HG02870 (cell line): Measurements from ENCODE around the gene PIP5K1C.
"Not testable (repeated sequence)": the region's sequence is repeated elsewhere in the genome, so short reads cannot be mapped to it uniquely, and the experiment has no call there.

Experiments used
- ATAC-seq: cut with Tn5 transposase; IDR thresholded peaks from one replicate; pipeline ENCODE4 v1.9.1; 2021; ENCODE audit warnings: mild to moderate bottlenecking, moderate library complexity; ENCODE audit not compliant: unreplicated experiment

The PIP5K1C gene

DNA sequence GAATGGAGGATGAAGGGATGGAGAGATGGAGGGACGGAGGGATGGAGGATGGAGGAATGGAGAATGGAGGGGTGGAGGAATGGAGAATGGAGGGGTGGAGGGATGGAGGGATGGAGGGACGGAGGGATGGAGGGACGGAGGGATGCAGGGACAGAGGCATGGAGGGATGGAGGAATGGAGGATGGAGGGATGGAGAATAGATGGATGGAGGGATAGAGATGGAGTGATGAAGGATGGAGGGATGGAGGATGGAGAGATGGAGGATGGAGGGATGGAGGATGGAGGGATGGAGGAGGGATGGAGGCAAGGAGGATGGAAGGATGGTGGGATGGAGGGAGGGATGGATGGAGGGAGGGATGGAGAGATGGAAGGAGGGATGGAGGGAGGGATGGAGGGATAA lies 22.1 kb downstream of the PIP5K1C start:
- no peak for ATAC-seq

DNA sequence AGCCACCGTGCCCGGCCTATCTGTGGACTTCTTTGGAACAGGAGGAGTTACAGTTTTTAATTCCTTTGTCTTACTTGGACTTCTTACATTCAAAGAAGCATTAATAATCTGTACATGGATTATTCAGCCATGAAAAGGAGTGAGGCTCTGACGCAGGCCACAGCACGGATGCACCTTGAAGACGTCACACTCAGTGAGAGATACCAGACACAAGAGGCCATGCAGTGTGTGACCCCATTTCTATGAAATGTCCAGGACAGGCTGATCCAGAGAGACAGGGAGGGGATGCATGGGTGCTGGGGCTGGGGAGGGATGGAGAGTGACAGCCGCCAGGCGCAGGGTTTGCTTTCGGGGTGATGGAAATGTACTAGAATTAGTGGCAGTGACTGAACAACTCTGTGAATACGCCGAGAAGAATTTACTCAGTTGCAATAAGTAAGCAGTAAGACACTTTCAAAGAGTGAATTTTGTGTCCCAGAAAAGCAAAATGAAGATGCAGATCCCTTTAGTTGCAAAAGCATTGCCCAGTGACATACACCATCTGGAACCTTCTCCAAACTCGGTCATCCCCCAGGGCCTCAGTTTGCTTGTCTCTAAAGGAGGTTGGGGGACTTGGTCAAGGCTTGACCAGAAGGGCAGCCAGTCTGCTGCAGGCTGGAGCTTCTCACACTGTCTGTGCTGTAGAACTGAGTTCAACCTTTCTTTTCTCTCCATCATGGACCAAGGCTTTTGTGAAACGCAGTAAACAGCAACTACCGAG lies 25.3 kb downstream of the PIP5K1C start:
- no peak for ATAC-seq

DNA sequence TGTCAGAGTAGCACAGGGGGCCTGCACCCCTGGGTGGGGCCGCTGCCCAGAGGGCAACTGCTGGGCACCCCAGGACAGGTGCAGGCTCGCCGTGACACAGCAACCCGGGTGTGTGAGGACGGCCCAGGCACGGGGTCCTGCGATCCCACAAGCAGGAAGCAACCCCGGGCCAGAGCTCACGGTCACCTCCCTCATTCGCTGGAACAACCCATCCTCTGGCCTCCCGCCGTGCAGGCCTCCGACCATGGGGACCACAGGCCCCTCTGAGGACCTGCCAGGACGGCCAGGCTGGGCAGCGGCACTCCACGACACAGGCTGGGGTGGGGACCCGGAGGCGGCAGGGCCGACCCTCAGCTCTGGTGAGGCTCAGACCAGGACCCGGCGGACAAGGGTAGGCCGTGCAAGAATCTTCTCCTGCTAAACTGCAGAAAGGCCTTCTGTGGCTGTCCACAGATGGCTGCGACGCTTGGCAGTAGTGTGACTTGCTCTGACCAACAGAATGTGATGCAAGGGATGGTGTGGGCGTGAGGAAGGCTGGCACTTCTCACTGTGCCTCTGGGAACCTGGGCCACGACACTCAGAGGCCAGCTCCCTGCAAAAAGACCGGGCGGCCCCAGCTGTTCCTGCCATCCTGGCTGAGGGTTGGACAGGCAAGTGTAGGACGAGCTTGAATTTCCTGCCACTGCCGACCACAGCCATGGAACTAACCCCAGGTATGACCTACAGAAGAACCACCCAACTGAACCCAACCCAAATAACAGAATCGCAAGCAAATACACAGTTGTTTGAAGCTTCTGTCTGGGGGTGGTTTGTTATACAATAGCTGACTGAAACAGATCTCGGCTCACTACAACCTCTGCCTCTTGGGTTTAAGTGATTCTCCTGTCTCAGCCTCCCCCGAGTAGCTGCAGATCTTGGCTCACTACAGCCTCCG lies 26.5 kb downstream of the PIP5K1C start:
- ATAC-seq: no peak

DNA sequence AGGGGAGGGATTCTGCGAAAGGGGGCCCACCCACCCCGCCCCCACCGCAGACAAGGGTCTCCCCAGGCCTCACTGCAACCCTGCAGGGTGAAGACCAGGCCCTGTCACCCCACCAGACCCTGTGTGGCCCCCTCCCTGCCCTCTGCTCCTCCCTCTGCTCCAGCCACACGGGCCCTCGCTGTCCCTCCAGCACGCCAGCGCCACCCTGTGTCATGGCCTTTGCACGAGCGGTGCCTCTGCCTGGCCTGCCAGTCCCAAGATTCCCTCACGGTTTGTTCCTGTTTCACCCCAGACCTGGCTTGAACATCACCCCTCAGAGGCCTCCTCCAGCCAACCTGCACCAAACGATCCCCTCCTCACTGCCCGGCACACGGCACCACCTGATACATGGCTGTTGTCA lies 27.3 kb downstream of the PIP5K1C start:
- ATAC-seq: no peak

DNA sequence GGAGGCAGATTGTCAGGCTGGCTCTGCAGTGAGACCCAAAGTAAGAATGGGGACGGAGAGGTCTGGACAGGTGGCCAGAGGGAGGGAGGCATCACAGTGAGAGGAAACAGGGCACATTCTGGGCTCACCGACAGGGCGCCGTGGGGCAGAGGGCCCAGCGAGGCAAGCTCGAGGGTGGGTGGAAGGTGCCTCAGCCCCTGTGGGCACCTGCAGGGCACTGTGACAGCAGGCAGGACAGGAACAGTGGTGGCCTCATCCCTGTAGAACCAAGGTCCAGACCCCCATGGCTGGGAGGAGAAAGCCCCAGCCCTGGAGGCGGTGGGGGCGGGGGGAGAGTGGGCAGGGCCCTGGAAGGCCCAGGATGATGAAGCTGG lies 27.7 kb downstream of the PIP5K1C start:
- ATAC-seq: no peak

DNA sequence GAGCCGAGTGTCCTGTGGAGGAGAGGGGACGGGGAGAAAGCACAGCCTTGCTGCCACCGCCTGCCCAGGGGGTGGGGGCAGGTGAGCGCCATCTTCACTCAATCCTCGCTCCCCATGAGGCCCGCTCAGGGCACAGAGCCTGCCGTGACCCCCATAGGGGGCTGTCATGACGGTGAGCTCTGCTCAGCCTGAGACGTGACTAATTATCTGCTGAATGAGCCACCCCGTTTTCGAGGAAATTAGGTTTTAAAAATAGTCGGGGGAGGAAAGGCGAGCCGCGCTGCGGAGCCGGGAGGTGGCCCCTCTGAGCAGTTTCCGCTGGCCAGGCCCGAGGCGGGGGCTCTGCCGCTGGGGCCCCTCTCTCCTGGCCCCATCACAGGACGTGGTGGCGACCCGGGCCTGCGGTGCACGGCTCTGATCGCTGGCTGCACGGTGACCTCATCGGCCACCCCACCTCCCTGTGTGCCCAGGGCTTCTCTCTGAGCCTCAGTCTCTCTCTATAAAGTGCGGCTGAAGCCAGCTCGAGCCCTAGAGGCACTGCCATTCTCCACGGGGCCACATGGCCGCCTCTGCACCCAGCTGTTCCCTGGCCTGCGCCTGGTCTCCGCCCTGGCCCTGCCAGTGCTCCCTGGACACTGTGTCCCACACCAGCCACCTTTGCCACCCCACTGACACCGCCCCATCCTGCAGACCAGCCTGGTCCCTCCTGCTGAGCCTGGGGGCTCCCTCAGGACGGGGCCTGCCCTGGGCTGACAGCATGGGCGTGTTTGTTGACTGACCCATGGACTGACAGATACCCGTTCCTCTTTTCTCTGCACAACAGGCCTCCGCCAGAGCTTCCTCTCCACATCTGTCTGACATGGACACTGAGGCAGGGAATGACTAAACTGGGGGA lies 28.3 kb downstream of the PIP5K1C start:
- no peak for ATAC-seq

DNA sequence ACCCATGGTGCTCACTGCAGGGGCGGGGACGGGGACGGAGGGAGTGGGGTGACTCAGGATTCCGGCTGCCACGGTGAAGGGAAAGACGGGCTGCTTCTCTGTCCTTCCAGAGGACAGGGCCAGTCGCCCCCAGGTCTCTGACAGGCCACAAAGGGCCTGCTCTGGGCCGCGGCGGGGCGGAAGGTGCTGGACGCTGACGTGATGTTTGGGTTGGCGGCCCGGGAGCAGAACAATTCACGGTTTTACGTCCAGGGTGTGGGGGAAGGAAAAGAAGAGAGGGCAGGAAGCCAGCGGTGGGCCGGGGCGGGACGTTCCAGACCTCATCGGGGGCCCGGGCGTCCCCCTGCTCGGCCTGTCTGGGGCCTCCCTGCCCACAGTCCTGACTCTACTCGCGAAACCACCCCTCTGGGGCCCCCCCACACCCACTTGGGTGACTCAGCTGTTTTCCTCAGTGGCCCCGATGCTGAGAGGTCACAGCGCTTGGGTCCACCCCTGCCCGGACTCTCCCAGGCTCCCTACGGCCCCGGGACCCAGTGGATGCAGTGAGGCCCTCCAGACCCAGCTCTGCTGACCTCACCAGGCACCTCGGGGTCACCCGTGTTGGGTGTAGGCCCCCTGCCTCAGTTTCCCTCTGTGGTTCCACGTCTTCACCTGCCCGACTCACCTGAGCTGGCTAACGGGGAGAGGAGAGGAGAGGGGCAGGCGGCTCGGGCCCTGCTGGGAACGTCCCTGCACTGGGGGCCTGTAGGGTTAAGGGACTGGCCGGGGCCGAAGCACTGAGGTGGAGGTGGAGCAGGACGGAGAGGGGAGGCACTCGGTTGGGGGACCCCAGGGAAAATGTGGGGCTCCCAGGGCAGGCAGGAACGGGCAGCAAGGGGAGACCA lies 29.2 kb downstream of the PIP5K1C start:
- no peak for ATAC-seq

DNA sequence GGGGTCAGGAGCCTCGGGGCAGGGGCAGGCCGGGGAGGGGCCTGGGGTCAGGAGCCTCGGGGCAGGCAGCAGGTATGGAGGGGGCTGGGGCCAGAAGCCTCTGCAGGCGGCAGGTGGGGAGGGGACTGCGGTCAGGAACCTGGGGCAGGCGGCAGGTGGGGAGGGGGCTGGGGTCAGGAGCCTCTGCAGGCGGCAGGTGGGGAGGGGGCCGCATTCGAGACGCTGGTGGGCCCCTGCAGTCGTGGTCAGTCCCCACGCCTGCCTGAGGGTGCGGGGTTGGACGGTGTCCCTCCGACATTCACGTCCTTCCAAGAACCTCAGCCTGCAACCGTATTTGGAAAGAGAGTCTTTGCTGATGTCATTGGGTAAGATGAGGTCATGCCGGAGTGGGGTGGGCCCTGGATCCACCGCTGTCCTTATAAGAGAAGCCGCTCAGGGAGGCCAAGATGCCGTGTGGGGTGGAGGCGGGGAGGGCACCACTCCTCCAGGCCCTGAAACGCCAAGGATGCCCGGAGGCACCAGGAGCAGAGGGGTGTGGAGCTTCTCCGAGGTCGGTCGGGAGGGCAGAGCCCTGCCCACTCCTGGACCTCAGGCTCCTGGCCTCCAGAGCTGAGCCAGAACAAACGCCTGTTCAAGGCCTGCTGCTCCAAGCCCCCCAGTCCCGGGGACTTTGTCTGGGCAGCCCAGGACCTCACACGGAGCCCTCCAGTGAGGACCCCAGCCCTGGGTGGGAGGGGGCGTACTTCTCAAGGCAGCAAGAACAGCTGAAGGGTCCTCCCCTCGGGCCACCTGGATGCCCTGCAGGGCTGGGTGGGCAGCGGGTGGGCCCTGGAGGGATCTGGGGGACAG lies 30.1 kb downstream of the PIP5K1C start:
- no peak for ATAC-seq

DNA sequence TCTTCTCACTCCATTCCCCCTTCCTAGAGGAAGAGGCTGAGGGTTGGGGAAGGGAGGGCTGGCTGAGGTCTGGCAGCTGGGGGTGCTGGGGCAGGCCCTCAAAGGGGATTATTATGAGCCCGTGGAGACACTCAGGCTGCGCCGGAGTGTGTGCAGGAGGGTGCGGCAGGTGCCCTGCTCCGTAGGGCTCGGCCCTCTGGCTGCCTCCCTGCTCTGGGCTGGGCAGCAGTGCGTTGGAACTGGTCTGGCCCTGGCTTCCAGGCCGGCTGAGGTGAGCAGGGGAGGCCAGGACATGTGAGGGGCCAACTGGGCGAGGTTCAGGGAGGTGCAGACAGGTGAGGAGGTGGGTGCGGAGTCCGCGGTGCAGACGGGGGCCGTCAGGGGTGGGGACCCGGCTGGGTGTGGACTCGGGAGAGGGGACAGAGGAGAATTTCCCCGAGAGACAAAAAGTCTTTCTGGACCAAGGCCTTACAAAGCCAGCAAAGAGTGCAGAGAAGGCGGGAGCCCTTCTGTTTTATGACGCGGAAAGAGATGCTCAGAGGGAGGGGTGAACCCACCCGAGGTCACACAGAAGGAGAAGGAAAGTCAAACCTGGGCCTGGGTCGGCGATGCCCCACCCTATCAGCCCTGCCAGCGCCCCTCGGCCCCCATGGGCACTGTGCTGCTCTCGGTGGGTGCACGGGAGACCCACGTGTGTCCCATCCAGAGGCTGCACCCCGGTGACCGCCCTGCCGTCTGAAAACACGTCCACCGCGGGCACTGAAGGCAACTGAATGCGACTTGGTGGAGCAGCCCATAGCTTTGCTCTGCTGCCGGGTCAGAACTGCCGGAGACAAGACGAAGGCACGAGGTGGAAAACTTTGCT lies 31.0 kb downstream of the PIP5K1C start:
- no peak for ATAC-seq

DNA sequence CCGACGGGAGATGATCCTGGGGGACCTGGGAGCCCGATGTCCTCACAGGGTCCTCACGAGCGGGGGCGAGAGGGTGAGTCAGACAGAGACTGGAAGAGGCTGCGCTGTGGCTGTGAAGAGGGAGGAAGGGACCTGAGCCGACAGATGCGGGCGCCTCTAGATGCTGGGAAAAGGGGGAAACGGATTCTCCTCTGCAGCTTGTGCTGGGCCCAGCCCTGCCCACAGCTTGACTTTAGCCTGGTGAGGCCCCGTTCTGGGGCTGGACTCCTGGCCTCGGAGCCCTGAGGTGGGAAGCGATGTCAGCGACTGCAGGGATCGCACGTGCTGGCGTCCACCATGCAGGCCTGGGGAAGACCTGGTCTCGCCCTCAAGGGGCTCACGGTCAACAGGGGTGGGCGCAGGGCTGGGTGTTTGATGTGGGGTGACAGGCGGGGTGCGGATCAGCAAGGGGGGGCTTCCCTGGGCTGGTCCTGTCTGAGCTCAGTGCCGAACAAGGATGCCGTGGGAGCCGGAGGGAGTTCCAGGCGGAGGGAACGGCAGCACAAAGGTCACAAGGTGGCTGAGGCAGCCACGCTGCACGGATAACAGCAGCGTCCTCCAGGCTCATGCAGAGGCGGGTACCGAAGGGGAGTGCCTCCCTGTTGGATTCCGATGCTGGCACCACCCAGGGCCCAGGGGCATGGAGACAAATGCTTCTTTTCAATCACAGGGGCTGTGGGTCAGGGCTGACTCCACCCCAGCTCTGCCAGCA lies 31.8 kb downstream of the PIP5K1C start:
- no peak for ATAC-seq

DNA sequence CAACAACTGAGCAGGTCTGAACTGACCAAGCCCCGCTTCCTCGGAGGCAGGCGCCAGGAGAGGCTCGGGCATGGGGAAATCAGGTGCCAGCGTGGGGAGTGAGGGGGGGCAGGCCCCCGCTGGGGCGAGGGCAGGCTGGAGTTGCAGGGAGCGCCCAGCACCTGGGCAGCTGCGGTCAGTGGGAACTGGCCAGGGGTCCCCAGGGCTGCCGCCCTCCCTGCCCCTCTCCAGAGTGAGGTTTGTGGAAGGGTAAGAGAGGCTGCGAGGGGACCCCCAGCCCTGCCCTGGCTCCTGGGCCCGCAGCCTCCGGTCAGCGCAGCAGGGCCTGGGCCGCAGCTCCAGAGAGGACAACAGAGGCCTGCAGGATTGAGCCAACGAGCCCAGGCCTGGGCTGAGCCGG lies 32.5 kb downstream of the PIP5K1C start:
- ATAC-seq: no peak

DNA sequence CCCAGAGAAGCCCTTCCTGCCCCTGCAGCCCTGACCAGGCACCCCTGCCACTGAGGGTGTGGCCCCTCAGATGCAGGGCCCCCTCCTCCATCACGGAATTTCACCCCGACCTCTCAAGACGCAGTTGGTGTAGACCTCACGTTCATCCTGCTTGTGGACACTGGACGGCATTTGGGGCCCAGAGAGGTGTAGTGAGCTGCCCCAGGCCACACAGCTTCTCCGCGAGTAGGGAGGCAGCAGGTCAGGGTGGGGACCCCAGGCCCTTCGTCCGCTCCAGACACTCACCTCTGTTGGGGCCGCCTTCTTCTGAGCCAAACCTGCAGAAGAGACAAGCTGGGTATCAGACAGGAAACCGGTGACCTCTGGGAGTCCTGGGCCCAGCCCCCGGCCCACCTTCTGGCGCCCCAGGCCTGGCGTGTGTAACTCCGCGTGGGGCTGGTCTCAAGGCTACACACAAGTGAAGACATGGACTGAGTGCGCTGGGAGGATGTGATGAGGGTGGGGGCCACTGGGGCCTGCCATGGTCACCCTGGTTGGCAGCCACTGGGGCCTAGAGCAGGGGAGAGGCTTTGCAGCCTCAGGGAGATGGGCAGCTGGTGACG lies 33.1 kb downstream of the PIP5K1C start:
- no peak for ATAC-seq

DNA sequence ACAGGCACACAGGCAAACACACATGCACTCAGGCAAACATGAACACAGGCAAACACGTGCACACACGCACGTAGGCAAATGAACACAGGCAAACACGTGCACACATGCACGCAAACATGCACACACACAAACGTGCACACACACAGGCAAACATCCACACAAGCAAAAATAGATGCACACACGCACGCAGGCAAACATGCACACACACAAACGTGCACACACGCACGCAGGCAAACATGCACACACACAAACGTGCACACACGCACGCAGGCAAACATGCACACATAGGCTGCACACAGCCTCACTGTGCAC lies 33.8 kb downstream of the PIP5K1C start:
- not testable (repeated sequence) for ATAC-seq

DNA sequence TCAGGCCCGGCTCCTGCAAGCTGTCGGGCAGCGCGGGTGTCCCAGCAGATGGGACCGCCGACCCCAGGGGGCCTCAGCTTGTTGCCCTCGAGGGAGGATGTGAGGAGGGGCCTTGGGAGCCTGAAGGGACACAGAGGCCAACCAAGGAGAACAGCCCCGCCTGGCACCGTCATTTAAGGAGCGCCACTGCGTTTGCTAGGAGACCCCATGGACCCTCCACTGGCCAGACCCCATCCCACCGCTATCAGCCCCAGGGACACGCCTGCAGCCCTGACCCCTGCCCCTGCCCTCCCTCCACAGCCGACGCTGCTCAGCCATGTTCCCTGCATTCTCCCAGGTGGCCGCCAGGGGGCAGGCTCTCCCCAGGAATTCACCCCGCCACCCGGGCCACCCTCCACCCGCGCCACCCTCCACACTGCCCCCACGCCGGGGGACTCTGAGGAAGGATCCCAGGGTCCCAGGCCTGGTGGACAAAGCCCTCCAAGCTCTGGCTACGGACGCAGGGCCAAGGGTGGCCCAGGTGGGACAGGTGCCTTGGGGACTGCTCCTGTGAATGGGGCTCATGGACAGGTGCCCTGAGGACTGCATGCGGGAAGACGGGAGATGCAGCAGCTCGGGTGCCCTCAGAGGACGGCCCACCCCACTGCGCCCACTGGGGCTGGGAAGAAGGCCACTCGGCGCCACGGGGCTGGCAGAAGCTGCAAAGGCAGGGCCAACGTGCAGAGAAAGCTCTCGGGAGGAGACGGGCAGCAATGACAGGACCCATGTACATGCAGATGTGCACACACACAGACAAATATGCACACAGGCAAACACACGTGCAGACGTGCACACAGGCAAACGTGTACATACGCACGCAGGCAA lies 34.4 kb downstream of the PIP5K1C start:
- ATAC-seq: no peak

DNA sequence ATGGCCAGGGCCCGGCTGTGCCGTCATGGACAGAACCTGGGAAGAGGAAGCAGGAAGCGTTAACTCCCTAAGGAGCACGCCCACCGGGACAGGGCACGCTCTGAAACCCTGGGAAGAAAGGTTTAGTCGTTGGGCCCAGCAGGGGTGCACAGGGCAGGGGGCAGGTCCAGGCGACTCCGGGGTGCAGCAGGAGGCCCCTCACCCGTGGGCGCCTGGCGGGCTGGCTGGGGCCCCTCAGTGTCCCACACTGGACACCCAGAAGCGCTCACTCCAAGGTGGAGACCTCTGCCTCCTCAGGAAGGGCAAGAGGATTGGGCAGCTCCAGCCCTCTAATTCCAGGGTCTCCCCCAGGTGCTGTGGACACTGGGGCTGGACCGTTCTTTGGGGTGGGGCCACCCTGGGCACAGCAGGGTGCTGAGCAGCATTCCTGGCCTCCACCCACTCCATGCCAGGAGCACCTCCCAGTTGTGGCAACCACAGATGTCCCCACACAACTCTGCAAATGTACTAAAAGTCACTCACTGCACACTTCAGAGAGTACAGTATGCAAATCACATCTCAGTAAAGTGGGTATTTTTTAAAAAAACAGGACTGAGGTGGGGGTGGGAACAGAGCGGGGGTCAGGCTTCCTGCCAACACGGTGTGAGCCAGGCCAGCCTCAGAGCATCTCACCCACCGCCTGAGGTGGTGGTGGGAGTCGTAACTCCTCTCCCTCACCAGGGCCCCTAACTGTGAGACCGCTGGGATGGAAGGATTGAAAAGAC lies 35.2 kb downstream of the PIP5K1C start:
- no peak for ATAC-seq

DNA sequence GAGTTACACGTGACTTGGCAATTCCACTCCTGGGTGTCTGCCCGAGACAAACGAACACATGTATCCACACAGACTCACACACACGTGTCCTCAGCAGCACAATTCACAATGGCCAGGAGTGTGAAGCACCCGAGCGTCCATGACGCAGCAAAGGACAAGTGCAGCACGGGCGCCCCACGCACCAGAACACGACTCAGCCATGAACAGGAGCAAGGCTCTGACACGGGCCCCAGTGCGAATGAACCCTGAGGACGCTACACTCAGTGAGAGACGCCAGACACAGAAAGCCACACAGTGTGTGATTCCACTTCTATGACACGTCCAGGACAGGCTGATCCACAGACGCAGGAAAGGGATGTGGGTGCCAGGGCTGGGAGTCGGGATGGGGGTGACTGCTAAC lies 36.4 kb downstream of the PIP5K1C start:
- ATAC-seq: no peak
